HT-29 (cell line): ENCODE results near the gene MOAP1. TPM values are rescaled to one million over a fixed set of nuclear protein-coding genes. Genes with fewer than 3 reads are reported as not detected.
A peak's percentile ranks its signal among the peaks of the same experiment; 100 is the strongest.
"Not testable (repeated sequence)": the region's sequence is repeated elsewhere in the genome, so short reads cannot be mapped to it uniquely, and the experiment has no call there.

ENCODE experiments used
- DNase-seq: peaks from one replicate; pipeline ENCODE4 v3.0.0-alpha.2; 2015; ENCODE audit warnings: low spot score
- total RNA-seq: library from RNA; depleted of rRNA; stranded (reverse); fragments of >200 nt; shearing (Covaris generic); gene quantifications from 2 replicates; pipeline ENCODE4 v1.2.3, GENCODE V29; 2014; rRNA removed

MOAP1 gene
- total RNA-seq, 1 experiment from 2014 or later = 18.2 TPM

- DNase-seq = no peak
Observed at GRCh38 chr14:93148979-93149378, 35.7 kb downstream of the MOAP1 start.

GRCh38 chr14:93146119-93146518 is 38.6 kb downstream of the MOAP1 start:
- no peak for DNase-seq

- no peak for DNase-seq
Observed at GRCh38 chr14:93142854-93143652, 41.6 kb downstream of the MOAP1 start.

GRCh38 chr14:93137864-93138263 is 46.8 kb downstream of the MOAP1 start:
- peak; percentile 82 for DNase-seq

GRCh38 chr14:93136508-93136907 is 48.2 kb downstream of the MOAP1 start:
- not testable (repeated sequence) for DNase-seq

GRCh38 chr14:93136009-93136408 is 48.7 kb downstream of the MOAP1 start:
- DNase-seq = no peak

- peak; percentile 9 for DNase-seq
Observed at GRCh38 chr14:93135399-93135798, 49.3 kb downstream of the MOAP1 start.

GRCh38 chr14:93133464-93133863 is 51.2 kb downstream of the MOAP1 start:
- no peak for DNase-seq

- peak; percentile 35 for DNase-seq
Observed at GRCh38 chr14:93132472-93133065, 52.1 kb downstream of the MOAP1 start.

Other genes starting within 250 kb of the MOAP1 start
- gene ITPK1, start 69.0 kb downstream of the MOAP1 start, total RNA-seq = 80.3 and 92.0 TPM in 2 replicates
- 5.7 and 6.0 TPM in 2 replicates for gene LYSET, start 420 bp upstream of the MOAP1 start, total RNA-seq
- gene GON7, start 22.2 kb upstream of the MOAP1 start, total RNA-seq = 15.5 and 20.0 TPM in 2 replicates
- gene UBR7, start 22.4 kb upstream of the MOAP1 start, total RNA-seq = 36.7 and 55.8 TPM in 2 replicates
- 7.3 and 9.4 TPM in 2 replicates for gene BTBD7, start 148.1 kb upstream of the MOAP1 start, total RNA-seq
- not detected in 2 replicates for gene COX8C, start 162.3 kb upstream of the MOAP1 start, total RNA-seq
- gene UNC79, start 246.0 kb upstream of the MOAP1 start, total RNA-seq = not detected in 2 replicates